Measurements from ENCODE around the gene SFTPB.

- TF ChIP-seq CTCF (IDR thresholded peaks at IDR 0.05) (no peak), E2F4 (CRISPR knock-in tag; IDR thresholded peaks at IDR 0.05; ENCODE audit: borderline replicate concordance, low read depth) (no peak), MAX (CRISPR knock-in tag; IDR thresholded peaks at IDR 0.05) (no peak), NR3C1 (CRISPR knock-in tag; conservative IDR thresholded peaks at IDR 0.05; ENCODE audit: low read depth) (no peak), PRDM15 (CRISPR knock-in tag; IDR thresholded peaks at IDR 0.05) (no peak), ZNF416 (CRISPR knock-in tag; IDR thresholded peaks at IDR 0.05) (no peak), JUN (CRISPR knock-in tag; IDR thresholded peaks at IDR 0.05) (no peak), TCF7 (CRISPR knock-in tag; IDR thresholded peaks at IDR 0.05; ENCODE audit: low read depth) (no peak), E2F1 (CRISPR knock-in tag; IDR thresholded peaks at IDR 0.05) (no peak), ZNF263 (CRISPR knock-in tag; IDR thresholded peaks at IDR 0.05; ENCODE audit: low read depth) (no peak)
Measured at GRCh38 chr2:85655961-85656417, 12.0 kb downstream of the SFTPB start.
